HEK293 (cell line): ENCODE measurements around the gene CTCFL.

ENCODE experiments used
- SP2 ChIP-seq: fragments of 450-650 bp; formaldehyde crosslinking; IDR thresholded peaks from 2 replicates; pipeline ENCODE4 v1.5.1; 2016; ENCODE audit warnings: missing biosample characterization, missing genetic modification characterization
- TCF7L2 ChIP-seq: IDR thresholded peaks from 2 replicates; pipeline ENCODE4 v1.6.1; 2011; ENCODE audit warnings: low read depth, mild to moderate bottlenecking, inconsistent platforms, low read length, moderate library complexity, borderline replicate concordance
- ZBTB21 ChIP-seq: fragments of 450-650 bp; formaldehyde crosslinking; IDR thresholded peaks from 2 replicates; pipeline ENCODE4 v1.5.1; 2017; ENCODE audit warnings: missing biosample characterization, missing genetic modification characterization
- ZNF274 ChIP-seq, 2 experiments: fragments of 200-500 bp in 1 of 2; fragments of 450-650 bp in 1 of 2; sonication (Bioruptor generic) in 1 of 2; formaldehyde crosslinking in 1 of 2; IDR thresholded peaks; 2 replicates each; pipeline versions ENCODE4 v1.5.1 to v1.6.1; 2014 to 2016; ENCODE audit warnings: borderline replicate concordance in 1 of 2, inconsistent platforms in 1 of 2, low read length in 1 of 2, missing biosample characterization in 1 of 2, missing genetic modification characterization in 1 of 2
- ZNF558 ChIP-seq: fragments of 450-650 bp; formaldehyde crosslinking; IDR thresholded peaks from 2 replicates; pipeline ENCODE4 v1.5.1; 2016; ENCODE audit warnings: missing biosample characterization, missing genetic modification characterization
- TF ChIP-seq, protein P1 (sequence below): fragments of 450-650 bp; formaldehyde crosslinking; IDR thresholded peaks from 2 replicates; pipeline ENCODE4 v1.5.1; 2016; ENCODE audit warnings: missing biosample characterization, missing genetic modification characterization, low read depth
- TF ChIP-seq, protein P2 (sequence below): fragments of 450-650 bp; formaldehyde crosslinking; IDR thresholded peaks from 2 replicates; pipeline ENCODE4 v1.5.1; 2016; ENCODE audit warnings: missing biosample characterization, missing genetic modification characterization
- TF ChIP-seq, protein P3 (sequence below): fragments of 450-650 bp; formaldehyde crosslinking; IDR thresholded peaks from 2 replicates; pipeline ENCODE4 v1.5.1; 2016; ENCODE audit warnings: missing biosample characterization, missing genetic modification characterization
- TF ChIP-seq, protein P4 (sequence below): fragments of 450-650 bp; formaldehyde crosslinking; IDR thresholded peaks from 2 replicates; pipeline ENCODE4 v1.5.1; 2016; ENCODE audit warnings: missing biosample characterization, missing genetic modification characterization

DNA sequence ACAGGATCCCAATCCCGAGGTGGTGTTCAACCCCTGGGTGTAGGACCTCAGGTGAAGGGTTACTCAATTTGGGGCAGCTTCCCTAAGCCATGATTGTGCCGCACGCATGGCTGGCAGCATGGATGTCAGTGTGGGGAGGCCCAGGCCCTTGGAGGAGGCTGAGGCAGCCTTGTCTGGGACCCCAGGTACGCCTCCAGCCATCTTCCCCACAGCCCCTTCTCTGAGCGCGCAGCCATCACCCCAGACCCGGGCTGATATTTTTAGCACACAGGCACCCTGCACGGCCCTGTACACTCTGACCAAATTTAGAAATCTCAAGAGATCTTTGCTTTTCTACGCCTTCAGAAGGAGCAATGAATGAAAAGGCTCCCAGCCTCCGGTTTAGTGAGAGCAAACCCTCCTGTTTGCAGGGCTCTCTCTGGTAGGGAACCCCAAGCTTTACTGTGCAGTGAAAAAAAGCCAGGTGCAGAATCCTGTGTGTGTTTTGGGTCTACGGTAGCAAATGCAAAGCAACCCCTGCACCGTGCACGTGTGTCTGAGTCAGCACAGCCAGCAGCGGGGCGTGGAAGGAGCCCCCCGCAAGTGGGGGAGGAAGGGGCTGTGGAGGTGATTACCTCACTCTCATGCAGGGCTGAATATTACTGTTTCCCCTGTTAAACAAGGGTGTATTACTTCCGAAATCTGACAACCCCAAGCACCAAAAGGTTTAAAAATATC lies 44.3 kb downstream of the CTCFL start:
- TF ChIP-seq, protein P1, sequence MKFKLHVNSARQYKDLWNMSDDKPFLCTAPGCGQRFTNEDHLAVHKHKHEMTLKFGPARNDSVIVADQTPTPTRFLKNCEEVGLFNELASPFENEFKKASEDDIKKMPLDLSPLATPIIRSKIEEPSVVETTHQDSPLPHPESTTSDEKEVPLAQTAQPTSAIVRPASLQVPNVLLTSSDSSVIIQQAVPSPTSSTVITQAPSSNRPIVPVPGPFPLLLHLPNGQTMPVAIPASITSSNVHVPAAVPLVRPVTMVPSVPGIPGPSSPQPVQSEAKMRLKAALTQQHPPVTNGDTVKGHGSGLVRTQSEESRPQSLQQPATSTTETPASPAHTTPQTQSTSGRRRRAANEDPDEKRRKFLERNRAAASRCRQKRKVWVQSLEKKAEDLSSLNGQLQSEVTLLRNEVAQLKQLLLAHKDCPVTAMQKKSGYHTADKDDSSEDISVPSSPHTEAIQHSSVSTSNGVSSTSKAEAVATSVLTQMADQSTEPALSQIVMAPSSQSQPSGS, result no peak
- no peak for TF ChIP-seq ZNF274 (IDR thresholded peaks at IDR 0.05; ENCODE audit: low read length)
- TF ChIP-seq ZNF274 (tag by site-specific recombination; IDR thresholded peaks at IDR 0.05; ENCODE audit: borderline replicate concordance), result no peak
- TF ChIP-seq, protein P2, sequence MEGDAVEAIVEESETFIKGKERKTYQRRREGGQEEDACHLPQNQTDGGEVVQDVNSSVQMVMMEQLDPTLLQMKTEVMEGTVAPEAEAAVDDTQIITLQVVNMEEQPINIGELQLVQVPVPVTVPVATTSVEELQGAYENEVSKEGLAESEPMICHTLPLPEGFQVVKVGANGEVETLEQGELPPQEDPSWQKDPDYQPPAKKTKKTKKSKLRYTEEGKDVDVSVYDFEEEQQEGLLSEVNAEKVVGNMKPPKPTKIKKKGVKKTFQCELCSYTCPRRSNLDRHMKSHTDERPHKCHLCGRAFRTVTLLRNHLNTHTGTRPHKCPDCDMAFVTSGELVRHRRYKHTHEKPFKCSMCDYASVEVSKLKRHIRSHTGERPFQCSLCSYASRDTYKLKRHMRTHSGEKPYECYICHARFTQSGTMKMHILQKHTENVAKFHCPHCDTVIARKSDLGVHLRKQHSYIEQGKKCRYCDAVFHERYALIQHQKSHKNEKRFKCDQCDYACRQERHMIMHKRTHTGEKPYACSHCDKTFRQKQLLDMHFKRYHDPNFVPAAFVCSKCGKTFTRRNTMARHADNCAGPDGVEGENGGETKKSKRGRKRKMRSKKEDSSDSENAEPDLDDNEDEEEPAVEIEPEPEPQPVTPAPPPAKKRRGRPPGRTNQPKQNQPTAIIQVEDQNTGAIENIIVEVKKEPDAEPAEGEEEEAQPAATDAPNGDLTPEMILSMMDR (tag by site-specific recombination), result no peak
- no peak for TF ChIP-seq TCF7L2
- no peak for TF ChIP-seq ZNF558 (tag by site-specific recombination)
- TF ChIP-seq, protein P3, sequence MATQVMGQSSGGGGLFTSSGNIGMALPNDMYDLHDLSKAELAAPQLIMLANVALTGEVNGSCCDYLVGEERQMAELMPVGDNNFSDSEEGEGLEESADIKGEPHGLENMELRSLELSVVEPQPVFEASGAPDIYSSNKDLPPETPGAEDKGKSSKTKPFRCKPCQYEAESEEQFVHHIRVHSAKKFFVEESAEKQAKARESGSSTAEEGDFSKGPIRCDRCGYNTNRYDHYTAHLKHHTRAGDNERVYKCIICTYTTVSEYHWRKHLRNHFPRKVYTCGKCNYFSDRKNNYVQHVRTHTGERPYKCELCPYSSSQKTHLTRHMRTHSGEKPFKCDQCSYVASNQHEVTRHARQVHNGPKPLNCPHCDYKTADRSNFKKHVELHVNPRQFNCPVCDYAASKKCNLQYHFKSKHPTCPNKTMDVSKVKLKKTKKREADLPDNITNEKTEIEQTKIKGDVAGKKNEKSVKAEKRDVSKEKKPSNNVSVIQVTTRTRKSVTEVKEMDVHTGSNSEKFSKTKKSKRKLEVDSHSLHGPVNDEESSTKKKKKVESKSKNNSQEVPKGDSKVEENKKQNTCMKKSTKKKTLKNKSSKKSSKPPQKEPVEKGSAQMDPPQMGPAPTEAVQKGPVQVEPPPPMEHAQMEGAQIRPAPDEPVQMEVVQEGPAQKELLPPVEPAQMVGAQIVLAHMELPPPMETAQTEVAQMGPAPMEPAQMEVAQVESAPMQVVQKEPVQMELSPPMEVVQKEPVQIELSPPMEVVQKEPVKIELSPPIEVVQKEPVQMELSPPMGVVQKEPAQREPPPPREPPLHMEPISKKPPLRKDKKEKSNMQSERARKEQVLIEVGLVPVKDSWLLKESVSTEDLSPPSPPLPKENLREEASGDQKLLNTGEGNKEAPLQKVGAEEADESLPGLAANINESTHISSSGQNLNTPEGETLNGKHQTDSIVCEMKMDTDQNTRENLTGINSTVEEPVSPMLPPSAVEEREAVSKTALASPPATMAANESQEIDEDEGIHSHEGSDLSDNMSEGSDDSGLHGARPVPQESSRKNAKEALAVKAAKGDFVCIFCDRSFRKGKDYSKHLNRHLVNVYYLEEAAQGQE (tag by site-specific recombination), result no peak
- TF ChIP-seq, protein P4, sequence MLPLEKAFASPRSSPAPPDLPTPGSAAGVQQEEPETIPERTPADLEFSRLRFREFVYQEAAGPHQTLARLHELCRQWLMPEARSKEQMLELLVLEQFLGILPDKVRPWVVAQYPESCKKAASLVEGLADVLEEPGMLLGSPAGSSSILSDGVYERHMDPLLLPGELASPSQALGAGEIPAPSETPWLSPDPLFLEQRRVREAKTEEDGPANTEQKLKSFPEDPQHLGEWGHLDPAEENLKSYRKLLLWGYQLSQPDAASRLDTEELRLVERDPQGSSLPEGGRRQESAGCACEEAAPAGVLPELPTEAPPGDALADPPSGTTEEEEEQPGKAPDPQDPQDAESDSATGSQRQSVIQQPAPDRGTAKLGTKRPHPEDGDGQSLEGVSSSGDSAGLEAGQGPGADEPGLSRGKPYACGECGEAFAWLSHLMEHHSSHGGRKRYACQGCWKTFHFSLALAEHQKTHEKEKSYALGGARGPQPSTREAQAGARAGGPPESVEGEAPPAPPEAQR, result no peak
- no peak for TF ChIP-seq SP2 (tag by site-specific recombination)
- no peak for TF ChIP-seq ZBTB21 (tag by site-specific recombination)
